ENCODE data around the gene CRHBP.

DNA sequence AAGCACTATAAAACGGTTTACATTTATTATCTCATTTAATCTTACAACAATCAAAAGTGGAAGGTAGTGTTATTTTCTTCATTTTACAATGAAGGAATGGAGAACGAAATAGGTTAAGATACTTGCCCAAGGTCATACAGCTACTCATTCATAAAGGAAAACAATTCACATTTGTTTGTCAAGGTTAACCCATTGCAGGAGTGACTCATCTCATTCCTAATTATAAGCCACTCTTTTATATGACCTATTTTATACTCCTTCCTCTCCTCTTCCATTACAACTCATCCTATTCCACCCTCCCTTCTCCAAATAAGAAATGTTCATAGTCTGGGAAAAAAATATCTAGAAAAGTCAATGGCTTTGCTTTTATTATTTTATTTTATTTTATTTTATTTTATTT, 29.6 kb downstream of the CRHBP start:
- TF ChIP-seq, protein P1, sequence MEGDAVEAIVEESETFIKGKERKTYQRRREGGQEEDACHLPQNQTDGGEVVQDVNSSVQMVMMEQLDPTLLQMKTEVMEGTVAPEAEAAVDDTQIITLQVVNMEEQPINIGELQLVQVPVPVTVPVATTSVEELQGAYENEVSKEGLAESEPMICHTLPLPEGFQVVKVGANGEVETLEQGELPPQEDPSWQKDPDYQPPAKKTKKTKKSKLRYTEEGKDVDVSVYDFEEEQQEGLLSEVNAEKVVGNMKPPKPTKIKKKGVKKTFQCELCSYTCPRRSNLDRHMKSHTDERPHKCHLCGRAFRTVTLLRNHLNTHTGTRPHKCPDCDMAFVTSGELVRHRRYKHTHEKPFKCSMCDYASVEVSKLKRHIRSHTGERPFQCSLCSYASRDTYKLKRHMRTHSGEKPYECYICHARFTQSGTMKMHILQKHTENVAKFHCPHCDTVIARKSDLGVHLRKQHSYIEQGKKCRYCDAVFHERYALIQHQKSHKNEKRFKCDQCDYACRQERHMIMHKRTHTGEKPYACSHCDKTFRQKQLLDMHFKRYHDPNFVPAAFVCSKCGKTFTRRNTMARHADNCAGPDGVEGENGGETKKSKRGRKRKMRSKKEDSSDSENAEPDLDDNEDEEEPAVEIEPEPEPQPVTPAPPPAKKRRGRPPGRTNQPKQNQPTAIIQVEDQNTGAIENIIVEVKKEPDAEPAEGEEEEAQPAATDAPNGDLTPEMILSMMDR (IDR thresholded peaks at IDR 0.05 in 2 of 3, conservative IDR thresholded peaks at IDR 0.05 in 1 of 3; ENCODE audit: insufficient read depth in 2 of 3, low read depth in 1 of 3, low read length in 3 of 3): no peak
- TF ChIP-seq E2F4 (CRISPR knock-in tag; IDR thresholded peaks at IDR 0.05; ENCODE audit: low read depth) (no peak), ETS1 (conservative IDR thresholded peaks at IDR 0.05; ENCODE audit: control insufficient read depth, low read depth, low read length) (no peak), SP2 (IDR thresholded peaks at IDR 0.05; ENCODE audit: extremely low read depth, low read depth, low read length, poor library complexity, severe bottlenecking) (no peak), POLR2AphosphoS5 (IDR thresholded peaks at IDR 0.05; ENCODE audit: control insufficient read depth, insufficient read depth, low read depth, low read length) (no peak), RFX5 (IDR thresholded peaks at IDR 0.05; ENCODE audit: low read depth, low read length) (no peak), ZBTB8A (IDR thresholded peaks at IDR 0.05; ENCODE audit: partially characterized antibody) (no peak), ZNF512 (tag; IDR thresholded peaks at IDR 0.05) (no peak), SMC3 (conservative IDR thresholded peaks at IDR 0.05; ENCODE audit: insufficient read depth, low read depth, low read length) (no peak), SOX6 (IDR thresholded peaks at IDR 0.05) (no peak), FOXK1 (CRISPR knock-in tag; IDR thresholded peaks at IDR 0.05; ENCODE audit: borderline replicate concordance) (no peak), REST (IDR thresholded peaks at IDR 0.05; ENCODE audit: borderline replicate concordance) (no peak), REST (CRISPR knock-in tag; IDR thresholded peaks at IDR 0.05; ENCODE audit: low read depth) (no peak), MEIS2 (IDR thresholded peaks at IDR 0.05; ENCODE audit: partially characterized antibody) (no peak)
- TF ChIP-seq, protein P2, sequence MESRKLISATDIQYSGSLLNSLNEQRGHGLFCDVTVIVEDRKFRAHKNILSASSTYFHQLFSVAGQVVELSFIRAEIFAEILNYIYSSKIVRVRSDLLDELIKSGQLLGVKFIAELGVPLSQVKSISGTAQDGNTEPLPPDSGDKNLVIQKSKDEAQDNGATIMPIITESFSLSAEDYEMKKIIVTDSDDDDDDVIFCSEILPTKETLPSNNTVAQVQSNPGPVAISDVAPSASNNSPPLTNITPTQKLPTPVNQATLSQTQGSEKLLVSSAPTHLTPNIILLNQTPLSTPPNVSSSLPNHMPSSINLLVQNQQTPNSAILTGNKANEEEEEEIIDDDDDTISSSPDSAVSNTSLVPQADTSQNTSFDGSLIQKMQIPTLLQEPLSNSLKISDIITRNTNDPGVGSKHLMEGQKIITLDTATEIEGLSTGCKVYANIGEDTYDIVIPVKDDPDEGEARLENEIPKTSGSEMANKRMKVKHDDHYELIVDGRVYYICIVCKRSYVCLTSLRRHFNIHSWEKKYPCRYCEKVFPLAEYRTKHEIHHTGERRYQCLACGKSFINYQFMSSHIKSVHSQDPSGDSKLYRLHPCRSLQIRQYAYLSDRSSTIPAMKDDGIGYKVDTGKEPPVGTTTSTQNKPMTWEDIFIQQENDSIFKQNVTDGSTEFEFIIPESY (CRISPR knock-in tag; IDR thresholded peaks at IDR 0.05): no peak

Measured in K562 (cell line).